Stimulated activated CD8-positive, alpha-beta memory T cell treated with anti-CD3 and anti-CD28 coated beads, Interleukin-2, amount 100 ng/mL, for 1 hour (primary cell): ENCODE results near the gene MED15.
A peak's percentile ranks its signal among the peaks of the same experiment; 100 is the strongest.
"Not testable (repeated sequence)": the region's sequence is repeated elsewhere in the genome, so short reads cannot be mapped to it uniquely, and the experiment has no call there.

Source experiments
- DNase-seq, 2 donors: peaks; one replicate each; pipeline ENCODE4 v3.0.0-alpha.2; 2020; ENCODE audit warnings: low read depth in 2 of 2

Gene MED15

DNA sequence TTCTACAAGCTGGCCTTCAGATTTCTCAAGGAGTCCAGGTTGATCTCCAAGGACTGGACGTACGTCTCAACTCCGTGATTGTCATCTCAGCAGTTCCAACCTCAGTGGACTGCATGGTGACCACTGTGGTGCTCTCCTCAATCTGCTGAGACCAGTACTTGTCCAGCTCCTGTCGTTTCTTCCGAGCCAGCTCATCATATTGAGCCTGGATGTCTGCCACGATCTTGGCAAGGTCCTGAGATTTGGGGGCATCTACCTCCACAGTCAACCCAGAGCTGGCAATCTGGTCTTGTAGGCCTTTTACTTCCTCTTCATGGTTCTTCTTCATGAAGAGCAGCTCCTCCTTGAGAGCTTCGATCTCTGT lies 24.3 kb upstream of the MED15 start:
- DNase-seq: not testable (repeated sequence)

DNA sequence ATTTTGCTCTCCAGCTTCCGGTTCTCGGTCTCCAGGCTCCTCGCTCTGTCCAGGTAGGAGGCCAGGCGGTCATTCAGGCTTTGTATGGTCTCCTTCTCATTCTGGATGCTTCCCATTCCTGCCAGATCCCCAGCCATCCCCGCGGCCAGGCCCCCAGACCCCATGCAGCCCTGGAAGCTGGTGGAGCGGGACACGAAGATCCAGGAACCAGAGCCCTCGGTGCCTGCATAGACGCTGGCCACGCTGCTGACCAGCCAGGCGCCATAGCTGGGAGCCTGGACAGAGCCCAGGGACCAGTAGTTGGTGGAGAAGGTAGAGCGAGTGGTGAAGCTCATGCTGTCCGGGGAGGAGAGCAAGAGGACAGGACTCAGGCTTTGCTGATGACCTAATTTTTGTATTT lies 23.6 kb upstream of the MED15 start:
- no peak for DNase-seq

DNA sequence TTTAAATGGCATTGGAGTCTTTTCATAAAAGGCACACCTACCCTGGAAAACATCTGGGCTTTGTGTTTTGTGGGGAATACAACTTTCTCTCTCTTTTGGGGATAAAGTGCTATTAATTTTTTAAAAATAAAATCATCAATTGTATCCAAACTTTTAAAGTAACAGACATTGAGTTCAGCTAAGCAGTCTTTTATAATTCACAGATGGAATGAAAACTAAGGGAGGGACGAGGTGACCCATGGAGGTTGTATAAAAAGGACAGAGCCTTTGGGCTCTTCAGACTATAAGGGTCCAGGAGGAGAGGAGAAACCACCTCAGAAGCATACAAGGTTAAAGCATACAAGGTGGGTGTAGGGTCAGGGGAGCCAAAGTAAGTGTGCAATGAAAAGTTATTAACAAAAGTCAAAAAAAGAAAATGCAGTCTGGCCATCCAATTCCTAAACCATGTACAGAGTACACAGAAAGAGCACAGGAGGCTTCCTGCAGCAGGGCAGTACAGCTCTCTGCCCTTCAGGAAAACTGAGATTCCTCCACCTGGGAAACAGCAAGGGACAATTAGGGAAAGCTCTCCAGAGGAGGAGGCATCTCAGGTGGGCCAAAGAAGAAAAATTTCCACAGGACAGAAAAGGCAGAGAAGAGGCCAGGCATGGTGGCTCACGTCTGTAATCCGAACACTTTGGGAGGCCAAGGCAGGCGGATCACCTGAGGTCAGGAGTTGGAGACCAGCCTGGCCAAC lies 22.3 kb upstream of the MED15 start:
- no peak for DNase-seq

DNA sequence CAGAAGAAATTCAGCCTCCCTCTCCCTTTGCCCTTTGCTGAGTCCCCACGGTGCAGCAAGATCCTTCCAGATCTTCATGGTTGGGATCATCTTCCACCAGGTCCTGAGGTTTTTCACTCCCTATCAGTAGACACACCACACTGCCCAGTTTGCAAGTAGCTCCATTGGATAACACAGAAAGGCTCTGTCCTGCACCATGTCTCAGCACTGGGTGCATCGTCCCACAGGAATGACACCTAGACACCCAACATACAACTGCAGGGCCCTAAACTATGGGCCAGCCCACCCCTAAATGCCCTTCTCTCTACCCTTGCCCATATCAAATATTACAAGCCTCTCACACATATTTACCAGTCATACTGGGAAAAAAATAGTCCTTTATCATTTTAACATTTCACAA lies 21.2 kb upstream of the MED15 start:
- DNase-seq: no peak

DNA sequence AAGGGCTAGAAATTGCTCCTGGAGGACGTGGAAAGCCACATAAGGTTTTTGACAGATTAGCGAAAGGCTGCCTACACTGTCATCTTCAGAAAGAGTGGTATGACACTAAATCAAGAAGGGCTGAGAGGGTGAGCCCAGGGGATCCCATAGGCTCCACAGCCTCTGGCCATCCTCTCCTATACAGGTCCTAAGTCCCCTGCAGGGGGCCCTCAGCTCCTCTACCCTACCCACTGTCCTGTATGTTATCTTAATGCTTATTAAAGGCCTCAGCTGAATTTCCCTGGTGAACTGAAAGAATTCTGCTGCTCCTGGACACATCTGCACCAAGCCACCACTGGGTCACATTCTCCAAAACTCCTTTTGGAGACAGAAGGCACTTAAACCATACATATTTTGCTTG lies 19.7 kb upstream of the MED15 start:
- no peak for DNase-seq

DNA sequence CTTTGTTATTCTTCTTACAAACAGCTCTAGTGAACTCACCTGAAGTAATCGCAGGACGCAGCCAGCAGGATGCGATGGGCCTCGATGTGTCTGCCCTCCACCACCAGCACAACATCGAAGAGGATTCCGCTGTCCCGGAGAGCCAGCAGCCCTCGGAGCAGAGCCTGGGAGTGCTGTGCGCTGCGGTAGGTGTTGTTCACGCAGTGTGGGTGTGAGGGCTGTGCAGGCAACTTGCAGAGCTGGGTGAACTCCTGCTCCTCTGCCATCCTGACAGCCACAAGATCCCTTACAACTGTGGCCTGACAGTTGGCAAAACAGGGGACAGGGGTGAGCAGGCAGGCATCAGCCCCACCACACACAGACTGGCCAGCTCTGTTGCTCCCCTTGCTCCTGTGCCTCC lies 18.5 kb upstream of the MED15 start:
- no peak for DNase-seq

DNA sequence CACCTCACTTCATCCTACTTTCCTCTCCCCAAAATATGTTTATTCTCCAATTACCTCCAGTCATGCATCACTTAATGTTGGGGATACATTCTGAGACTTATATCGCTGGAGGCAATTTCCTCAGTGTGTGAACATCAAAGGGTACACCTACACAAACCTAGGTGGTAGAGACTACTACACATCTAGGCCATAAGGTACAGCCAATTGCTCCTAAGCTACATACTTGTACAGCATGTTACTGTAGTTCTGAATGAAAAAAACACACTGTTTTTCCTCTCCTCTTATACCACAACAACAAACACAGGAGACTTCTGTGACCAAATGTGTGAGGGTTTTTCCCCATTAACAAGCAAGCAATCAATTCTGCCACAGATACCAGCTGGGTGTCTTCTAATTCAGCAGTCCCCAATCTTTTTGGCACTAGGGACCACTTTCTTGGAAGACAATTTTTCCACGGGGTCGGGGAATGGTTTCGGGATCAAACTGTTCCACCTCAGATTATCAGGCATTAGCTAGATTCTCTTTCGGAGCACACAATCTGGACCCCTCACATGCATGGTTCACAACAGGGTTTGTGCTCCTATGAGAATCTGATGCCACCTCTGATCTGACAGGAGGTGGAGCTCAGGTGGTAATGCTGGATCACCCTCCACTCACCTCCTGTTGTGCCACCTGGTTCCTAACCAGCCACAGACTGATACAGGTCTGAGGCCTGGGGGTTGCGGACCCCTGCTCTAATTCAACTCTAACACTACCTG lies 17.0 kb upstream of the MED15 start:
- DNase-seq: no peak

DNA sequence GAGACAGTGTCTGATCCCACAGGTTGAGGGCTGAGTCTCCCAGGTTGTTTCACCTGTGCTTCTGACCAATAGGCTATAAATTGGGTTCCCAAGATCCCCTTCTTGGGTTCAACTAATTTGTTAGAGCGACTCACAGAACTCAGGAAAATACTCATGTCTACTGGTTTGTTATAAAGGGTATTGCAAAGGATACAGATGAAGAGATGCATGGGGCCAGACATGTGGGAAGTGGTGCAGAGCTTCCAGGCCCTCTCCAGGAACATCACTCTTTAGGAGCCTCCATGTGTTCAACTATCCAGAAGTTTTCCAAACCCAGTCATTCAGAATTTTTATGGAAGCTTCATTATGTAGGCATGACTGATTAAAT lies 16.5 kb upstream of the MED15 start:
- no peak for DNase-seq

DNA sequence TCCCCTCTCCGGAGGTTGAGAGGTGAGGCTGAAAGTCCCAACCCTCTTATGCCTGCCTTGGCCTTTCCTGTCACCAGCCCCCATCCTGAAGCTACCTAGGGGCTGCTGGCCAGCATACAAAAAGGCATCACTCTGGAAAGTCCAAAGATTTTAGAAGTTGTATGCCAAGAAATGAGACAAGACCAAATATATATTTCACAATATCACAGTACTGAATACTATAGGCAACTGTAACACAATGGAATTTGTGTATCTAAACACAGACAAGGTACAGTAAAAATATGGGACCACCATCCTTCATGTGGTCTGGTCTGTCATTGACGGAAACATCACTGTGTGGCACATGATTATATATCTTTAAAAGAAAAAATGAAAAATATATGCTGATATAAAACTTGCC lies 16.1 kb upstream of the MED15 start:
- no peak for DNase-seq

DNA sequence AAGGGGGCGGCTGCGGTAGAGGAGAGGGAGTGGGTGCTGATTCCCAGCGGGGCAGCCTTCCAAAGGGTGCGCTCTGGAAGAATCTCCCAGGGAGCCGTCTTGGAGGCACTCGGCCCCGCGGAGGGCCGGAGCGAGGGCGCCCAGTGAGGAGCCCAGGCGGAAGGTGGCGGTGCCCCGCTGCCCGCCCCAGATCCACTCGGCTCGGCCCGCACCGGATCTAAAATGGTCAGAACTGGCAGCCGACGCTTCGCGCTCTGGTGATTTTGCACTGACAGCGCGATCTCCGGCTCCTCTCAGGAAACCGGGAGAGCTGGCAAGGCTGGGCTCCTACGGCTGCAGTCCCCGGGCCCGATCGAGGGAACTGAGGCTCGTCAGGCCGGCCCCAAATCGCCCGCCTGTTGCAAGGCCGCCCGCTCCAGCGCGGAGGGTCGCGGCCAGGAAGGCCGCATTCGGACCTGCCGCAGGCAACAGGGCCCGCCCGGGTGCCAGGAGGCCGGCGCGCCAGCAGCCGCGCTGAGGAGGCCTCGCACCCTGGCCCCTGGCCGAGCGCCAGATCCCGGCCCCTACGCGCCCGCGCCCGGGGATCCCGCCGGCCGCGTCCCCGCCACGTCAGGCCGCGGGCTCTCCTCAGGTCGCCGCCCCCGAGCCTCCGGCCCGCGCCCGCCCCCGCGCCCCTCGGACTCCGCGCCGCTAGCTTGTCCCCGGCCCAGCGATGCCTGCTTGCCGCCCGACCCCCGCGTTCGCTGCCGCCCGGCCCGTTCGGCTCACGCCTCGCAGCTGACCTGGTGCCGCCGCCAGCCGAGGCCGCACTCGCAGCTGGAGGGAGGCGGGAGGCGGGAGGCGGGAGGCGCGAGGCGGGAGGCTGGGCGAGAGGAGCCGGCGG lies 12.2 kb upstream of the MED15 start, which contains the start of gene KLHL22:
TSS of gene KLHL22 (minus strand) at position 818 of the 883 bp plus-strand sequence. CDS start 6,584 bp downstream, outside the sequence.
- DNase-seq: no peak

DNA sequence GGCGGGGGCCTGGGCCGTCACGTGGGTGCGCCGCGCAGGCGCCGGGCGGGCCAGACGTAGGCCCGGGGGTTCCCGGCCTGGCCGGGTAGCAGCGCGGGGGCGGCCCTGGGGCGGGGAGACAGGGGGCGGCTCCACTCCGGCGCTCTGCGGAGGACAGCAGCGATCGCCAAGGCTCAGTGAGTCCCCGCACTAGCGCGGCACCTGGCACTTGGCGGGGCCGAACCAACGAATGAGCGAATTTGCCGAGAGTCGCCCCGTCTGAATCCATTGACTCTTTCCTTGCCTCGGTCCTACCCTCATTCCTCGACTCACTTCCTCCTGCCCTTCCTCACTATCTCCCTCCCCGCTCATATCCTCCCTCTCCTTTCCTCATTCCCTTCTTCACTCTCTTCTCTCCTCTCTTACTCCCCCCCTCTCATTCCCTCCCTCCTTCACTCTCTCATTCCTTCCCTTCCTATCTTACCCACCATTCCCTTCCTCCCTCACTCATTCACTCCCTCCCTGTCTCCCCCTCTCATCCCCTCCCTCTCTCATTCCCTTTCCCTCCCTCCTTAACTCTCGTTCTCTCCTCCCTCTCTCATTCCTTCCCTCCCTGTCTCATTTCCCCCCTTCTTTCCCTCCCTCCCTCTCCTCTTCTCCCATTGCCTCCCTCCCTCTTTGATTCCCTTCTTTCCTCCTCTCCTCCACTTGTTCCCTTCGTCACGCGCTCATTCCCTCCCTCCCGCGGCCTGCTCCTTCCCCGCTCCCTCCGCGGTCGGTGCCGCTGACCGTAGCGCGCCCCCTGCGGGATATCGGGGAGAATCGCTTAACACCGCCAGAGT lies 11.3 kb upstream of the MED15 start:
- peak; percentile 86 to 88 for DNase-seq

DNA sequence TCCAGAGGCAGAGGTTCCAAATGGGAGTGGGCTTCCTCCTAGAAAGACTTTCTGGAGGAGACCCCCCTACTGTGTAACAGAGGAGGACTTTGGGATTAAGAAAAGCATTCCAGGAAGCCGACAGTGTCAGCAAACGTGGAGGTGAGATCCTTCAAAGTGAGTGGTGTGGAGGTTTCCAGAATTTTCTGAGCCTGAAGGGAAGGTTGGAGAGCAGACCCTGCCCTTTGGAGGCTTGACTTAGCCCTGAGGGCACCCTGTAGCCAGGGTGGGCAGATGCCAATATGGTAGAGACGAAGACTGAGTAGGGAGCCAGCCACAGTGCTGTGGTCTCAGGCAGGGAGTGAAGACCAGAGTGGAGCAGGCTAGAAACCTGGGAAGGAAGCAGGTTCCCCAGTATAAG lies 10.0 kb upstream of the MED15 start:
- DNase-seq: no peak

DNA sequence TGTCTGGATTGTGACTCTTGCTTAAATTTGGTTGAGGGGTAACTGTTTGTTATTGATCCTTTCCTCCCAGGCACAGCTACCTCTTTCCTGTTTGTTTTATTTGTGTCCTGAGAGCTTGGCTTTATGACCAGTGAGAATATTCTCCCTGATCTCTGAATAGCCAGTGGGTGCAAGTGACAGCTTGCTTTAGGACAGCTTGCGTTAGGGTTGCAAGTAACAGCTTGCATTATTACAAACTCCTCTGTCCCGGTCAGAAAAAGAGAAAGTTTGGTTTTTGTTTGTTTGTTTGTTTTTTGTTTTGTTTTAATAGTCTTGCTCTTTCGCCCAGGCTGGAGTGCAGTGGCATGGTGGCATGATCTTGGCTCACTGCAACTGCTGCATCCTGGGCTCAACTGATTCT lies 8.5 kb upstream of the MED15 start:
- no peak for DNase-seq

DNA sequence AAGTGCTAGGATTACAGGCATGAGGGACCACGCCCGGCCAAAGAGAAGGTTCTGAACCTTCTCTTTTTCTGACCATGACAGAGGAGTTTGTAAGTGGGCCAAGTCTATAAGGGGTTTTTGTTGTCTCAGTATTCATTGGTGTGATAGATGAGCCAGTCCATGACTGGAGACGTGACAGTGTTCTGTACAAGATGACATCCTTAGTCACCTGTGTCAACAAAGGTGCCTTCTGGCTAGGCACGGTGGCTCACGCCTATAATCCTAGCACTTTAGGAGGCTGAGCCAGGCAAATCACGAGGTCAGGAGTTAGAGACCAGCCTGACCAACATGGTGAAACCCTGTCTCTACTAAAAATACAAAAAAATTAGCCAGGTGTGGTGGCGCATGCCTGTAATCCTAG lies 7.6 kb upstream of the MED15 start:
- no peak for DNase-seq

DNA sequence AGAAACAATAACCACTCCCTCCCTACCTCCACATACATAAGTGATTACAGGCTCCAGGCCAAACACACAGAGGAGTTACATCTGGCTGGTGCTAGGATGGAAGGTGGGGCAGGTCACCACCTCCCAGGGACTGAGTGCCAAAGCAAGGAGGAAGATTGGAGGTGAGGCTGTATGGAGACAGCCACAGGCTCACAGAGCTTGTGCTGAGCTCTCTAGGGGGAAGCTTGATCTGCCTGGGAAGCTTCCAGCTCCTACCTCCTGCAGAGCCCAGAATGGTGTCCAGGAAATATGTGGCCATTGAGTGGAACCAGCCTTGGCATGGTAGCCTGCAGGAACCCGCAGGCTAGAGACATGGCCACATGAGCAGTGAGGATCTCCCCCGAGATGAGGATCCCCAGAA lies 3.6 kb upstream of the MED15 start:
- DNase-seq: no peak

DNA sequence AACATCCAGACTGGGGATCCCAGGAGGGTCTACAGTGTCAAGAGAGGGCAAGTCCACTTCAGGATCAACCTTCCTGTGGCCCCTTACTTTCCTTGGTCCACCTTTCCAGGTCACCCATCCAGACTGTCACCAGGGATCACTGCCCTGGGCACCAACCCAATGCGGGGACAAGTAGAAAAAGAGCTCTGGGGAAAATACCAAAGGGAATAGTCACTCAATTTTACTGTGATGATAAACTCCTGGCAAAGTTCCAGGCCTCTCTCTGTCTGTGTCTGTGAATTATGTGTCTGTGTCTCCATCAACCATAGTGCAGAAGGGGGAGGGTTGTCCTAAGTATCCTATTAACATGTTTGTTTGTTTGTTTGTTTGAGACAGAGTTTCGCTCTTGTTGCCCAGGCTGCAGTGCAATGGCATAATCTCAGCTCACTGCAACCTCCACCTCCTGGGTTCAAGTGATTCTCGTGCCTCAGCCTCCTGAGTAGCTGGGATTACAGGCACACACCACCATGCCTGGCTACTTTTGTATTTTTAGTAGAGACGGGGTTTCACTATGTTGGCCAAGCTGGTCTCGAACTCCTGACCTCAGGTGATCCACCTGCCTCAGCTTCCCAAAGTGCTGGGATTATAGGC lies 3.0 kb upstream of the MED15 start:
- DNase-seq: not testable (repeated sequence)

DNA sequence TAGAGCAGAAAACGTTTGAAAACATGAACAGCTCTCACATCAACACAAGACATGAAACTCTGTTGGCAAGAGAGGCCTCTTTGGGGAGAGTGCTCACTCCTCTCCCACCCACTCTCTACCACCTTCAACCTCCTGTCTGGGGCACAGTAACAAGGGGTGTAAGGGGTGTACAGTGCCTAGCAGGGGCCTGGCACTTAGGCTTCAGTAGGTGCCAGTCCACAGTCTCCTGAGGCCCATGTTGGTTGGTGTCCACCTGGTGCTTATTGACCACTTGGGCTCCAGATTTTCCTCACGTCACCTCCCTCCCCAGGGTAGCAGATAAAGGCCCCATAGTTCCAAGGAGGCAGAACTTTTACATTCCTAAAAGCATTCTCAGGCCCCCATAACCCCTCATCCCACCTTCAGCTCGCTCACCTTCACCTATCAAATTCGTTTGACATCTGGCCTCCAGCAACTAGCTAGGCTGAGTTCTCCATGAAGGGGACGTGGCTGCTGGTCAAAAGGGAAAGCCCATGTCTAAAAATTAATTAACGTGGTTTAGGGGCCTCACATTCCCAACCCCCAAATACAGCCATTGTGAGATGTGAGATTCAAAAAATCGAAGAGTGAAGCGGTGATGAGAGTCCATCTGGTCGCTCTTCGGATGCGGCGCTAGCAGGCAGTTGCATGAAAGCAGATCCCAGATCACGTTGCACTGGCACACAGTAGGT lies 712 bp upstream of the MED15 start:
- DNase-seq: no peak

DNA sequence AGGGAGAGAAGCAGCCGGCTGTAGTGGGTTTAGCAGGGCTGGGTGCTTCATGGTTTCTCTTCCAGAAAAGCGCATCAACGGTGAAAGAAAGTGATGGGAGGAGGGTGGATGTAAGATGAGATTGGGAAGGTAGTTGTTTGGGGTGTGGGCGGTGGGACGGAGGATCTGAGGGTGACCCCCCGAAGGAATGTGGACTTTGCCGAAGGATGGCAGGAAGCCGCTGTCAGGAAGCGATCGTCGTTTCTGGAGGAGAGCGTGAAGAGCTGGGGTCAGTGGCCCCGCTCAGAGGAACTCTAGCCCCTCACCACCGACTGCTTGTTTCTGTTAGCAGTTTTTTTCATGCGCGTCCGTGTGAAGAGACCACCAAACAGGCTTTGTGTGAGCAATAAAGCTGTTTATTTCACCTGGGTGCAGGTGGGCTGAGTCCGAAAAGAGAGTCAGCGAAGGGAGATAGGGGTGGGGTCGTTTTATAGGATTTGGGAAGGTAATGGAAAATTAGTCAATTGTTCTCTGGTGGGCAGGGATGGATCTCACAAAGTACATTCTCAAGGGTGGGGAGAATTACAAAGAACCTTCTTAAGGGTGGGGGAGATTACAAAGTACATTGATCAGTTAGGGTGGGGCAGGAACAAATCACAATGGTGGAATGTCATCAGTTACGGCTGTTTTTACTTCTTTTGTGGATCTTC lies 801 bp downstream of the MED15 start:
- not testable (repeated sequence) for DNase-seq

DNA sequence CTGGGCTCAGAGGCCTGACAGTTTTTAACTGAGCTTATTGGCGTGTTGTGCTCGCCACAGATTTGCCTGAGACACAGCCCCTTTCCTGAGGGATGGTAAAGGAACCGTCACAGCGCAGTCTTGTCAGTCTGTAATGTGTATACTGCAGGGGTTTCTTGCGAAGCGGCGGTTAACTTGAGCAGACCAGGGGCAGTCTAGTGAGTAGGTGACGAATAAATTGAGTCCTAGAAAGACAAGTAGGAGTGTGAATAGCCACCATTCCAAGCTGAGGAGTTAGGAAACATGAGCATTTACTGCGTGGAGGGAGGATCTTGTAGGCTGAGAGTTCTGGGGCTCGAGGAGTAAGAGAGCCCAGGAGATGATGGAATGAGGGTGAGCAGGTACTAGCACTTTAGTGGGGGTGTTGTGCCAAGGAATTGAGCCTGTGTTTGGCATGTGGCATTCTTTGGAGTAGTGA lies 1.4 kb downstream of the MED15 start:
- no peak for DNase-seq
